ENCODE data around the gene CACNB2. TPM values are rescaled to one million over a fixed set of nuclear protein-coding genes. Genes with fewer than 3 reads are reported as not detected.

The CACNB2 gene
- total RNA-seq, 1 experiment from 2014 or later: not detected

DNA sequence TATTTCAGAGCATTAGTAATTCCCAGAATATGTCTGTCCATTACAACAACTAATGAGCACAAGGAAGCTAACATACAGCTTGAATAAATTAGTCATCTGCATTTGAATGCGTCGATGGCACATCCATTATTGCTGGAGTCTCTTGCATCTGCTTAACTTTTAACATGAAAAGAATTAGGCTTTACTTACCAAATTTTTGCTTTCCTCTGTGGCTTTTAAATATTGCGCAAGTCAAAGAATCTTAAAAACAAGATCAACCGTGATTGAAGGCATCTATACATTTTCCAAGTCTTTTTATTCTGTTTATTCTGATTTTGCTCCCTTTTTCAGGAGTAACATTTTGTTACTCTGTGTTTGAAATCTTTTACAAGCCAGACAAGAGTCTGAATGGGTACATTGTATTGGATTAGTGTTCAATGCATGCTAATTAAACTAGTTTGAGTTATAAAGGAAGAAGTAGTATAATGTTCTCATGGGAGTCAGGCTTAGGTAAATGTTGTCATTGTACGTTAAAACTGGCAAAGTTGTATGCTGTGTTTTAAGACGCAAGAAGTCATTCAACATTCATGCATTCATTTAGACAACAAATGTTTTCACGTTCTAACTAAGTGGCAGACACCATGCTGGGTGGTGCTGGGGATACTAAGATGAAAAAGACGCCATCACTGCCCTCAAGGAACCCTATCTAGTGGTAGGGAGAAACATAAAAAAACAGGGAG is 4.0 kb upstream of the CACNB2 start:
- ChIA-PET CTCF (no interaction called here), POLR2A (no interaction called here)
- no peaks in the 10 kb centered on the region for H3K4me1 ChIP-seq (ENCODE audit: control insufficient read depth, insufficient read depth, low read length)
- intact Hi-C loops (cut with micrococcal nuclease; ENCODE audit: unreplicated experiment): no loop called here
- ATAC-seq: no peak
- in situ Hi-C loops (cut with HindIII; ENCODE audit: low pct_unique_long_range_greater_than_20kb, low sequenced_read_pairs): no loop called here
- TF ChIP-seq, protein P1, sequence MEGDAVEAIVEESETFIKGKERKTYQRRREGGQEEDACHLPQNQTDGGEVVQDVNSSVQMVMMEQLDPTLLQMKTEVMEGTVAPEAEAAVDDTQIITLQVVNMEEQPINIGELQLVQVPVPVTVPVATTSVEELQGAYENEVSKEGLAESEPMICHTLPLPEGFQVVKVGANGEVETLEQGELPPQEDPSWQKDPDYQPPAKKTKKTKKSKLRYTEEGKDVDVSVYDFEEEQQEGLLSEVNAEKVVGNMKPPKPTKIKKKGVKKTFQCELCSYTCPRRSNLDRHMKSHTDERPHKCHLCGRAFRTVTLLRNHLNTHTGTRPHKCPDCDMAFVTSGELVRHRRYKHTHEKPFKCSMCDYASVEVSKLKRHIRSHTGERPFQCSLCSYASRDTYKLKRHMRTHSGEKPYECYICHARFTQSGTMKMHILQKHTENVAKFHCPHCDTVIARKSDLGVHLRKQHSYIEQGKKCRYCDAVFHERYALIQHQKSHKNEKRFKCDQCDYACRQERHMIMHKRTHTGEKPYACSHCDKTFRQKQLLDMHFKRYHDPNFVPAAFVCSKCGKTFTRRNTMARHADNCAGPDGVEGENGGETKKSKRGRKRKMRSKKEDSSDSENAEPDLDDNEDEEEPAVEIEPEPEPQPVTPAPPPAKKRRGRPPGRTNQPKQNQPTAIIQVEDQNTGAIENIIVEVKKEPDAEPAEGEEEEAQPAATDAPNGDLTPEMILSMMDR (IDR thresholded peaks at IDR 0.05): no peak
- TF ChIP-seq TCF7L2 (IDR thresholded peaks at IDR 0.05; ENCODE audit: low read depth, low read length) (no peak), SIN3A (IDR thresholded peaks at IDR 0.05; ENCODE audit: borderline replicate concordance, insufficient read depth, low read depth, low read length) (no peak), POLR2AphosphoS5 (IDR thresholded peaks at IDR 0.05; ENCODE audit: low read depth, low read length) (no peak)
- TF ChIP-seq, protein P2, sequence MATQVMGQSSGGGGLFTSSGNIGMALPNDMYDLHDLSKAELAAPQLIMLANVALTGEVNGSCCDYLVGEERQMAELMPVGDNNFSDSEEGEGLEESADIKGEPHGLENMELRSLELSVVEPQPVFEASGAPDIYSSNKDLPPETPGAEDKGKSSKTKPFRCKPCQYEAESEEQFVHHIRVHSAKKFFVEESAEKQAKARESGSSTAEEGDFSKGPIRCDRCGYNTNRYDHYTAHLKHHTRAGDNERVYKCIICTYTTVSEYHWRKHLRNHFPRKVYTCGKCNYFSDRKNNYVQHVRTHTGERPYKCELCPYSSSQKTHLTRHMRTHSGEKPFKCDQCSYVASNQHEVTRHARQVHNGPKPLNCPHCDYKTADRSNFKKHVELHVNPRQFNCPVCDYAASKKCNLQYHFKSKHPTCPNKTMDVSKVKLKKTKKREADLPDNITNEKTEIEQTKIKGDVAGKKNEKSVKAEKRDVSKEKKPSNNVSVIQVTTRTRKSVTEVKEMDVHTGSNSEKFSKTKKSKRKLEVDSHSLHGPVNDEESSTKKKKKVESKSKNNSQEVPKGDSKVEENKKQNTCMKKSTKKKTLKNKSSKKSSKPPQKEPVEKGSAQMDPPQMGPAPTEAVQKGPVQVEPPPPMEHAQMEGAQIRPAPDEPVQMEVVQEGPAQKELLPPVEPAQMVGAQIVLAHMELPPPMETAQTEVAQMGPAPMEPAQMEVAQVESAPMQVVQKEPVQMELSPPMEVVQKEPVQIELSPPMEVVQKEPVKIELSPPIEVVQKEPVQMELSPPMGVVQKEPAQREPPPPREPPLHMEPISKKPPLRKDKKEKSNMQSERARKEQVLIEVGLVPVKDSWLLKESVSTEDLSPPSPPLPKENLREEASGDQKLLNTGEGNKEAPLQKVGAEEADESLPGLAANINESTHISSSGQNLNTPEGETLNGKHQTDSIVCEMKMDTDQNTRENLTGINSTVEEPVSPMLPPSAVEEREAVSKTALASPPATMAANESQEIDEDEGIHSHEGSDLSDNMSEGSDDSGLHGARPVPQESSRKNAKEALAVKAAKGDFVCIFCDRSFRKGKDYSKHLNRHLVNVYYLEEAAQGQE (IDR thresholded peaks at IDR 0.05; ENCODE audit: insufficient read depth in 1 of 2, low read depth in 2 of 2, low read length in 1 of 2): no peak
- H3K27ac ChIP-seq (ENCODE audit: low read length): no peak overlapping the region
- no TSS peak for BruUV-seq (replicated peaks)
- H3K36me3 ChIP-seq (ENCODE audit: control insufficient read depth, insufficient read depth, low read length): no peaks in the 10 kb centered on the region; the same call in 1 of the 2 replicates
- no peaks in the 10 kb centered on the region for H3K27me3 ChIP-seq (ENCODE audit: control insufficient read depth, insufficient read depth, low read length)
- no peak overlapping the region for H3K4me3 ChIP-seq (ENCODE audit: low read depth in 2 of 2, low read length in 2 of 2)
- H3K9me3 ChIP-seq (ENCODE audit: control insufficient read depth, insufficient read depth, low read depth, low read length): no peaks in the 10 kb centered on the region
- no peak for DNase-seq (ENCODE audit: low read depth, low spot score)

DNA sequence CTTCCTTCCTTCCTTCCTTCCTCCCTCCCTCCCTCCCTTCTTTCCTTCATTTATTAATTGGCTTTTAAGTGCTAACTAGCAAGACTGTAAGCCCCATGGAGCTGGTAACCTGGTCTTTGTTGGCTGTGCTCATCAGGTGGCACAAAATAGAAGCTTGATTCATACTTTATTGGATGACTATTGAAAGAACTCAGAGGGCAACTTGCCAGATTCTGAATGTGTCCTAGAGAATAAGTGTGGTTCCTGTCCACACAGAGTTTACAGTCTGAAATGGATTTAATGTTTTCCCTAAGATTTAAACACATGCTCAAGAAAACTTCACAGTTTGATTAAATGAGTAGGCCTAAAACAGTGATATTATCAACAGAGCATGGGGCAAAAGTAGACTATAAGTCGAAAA is 3.1 kb upstream of the CACNB2 start:
- intact Hi-C loops (cut with micrococcal nuclease; ENCODE audit: unreplicated experiment) (no loop called here), in situ Hi-C loops (cut with HindIII; ENCODE audit: low pct_unique_long_range_greater_than_20kb, low sequenced_read_pairs) (no loop called here)
- no peak for DNase-seq (ENCODE audit: low read depth, low spot score)
- CTCF ChIA-PET: interaction anchor here (0.6 kb wide), 1 partner anchor 228 kb away, joined by 8 read pairs; no protein-coding TSS in a partner anchor
- Histone ChIP-seq H3K36me3 (ENCODE audit: control insufficient read depth, insufficient read depth, low read length) (no peaks in the 10 kb centered on the region), H3K4me3 (ENCODE audit: low read depth in 2 of 2, low read length in 2 of 2) (no peak overlapping the region), H3K9me3 (ENCODE audit: control insufficient read depth, insufficient read depth, low read depth, low read length) (no peaks in the 10 kb centered on the region), H3K4me1 (ENCODE audit: control insufficient read depth, insufficient read depth, low read length) (no peaks in the 10 kb centered on the region), H3K27ac (ENCODE audit: low read length) (no peak overlapping the region), H3K27me3 (ENCODE audit: control insufficient read depth, insufficient read depth, low read length) (no peaks in the 10 kb centered on the region)
- TF ChIP-seq TCF7L2 (IDR thresholded peaks at IDR 0.05; ENCODE audit: low read depth, low read length): no peak
- TF ChIP-seq, protein P2 (IDR thresholded peaks at IDR 0.05; ENCODE audit: insufficient read depth in 1 of 2, low read depth in 2 of 2, low read length in 1 of 2): no peak
- TF ChIP-seq, protein P1 (IDR thresholded peaks at IDR 0.05): no peak
- no TSS peak for BruUV-seq (replicated peaks)
- no peak for ATAC-seq
- POLR2A ChIA-PET: no interaction called here

All from Panc1 (cell line).